Measurements from ENCODE around the gene PLEKHG4B.
"Not testable (repeated sequence)": the region's sequence is repeated elsewhere in the genome, so short reads cannot be mapped to it uniquely, and the experiment has no call there.

DNA sequence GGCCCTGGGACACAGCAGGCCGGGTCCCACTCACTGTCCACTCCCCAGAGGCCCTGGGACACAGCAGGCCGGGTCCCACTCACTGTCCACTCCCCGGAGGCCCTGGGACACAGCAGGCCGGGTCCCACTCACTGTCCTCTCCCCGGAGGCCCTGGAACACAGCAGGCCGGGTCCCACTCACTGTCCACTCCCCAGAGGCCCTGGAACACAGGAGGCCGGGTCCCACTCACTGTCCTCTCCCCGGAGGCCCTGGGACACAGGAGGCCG, 18.9 kb upstream of the PLEKHG4B start:
- TF ChIP-seq, protein P1, sequence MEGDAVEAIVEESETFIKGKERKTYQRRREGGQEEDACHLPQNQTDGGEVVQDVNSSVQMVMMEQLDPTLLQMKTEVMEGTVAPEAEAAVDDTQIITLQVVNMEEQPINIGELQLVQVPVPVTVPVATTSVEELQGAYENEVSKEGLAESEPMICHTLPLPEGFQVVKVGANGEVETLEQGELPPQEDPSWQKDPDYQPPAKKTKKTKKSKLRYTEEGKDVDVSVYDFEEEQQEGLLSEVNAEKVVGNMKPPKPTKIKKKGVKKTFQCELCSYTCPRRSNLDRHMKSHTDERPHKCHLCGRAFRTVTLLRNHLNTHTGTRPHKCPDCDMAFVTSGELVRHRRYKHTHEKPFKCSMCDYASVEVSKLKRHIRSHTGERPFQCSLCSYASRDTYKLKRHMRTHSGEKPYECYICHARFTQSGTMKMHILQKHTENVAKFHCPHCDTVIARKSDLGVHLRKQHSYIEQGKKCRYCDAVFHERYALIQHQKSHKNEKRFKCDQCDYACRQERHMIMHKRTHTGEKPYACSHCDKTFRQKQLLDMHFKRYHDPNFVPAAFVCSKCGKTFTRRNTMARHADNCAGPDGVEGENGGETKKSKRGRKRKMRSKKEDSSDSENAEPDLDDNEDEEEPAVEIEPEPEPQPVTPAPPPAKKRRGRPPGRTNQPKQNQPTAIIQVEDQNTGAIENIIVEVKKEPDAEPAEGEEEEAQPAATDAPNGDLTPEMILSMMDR (optimal IDR thresholded peaks at IDR 0.05 in 1 of 3, IDR thresholded peaks at IDR 0.05 in 1 of 3, conservative IDR thresholded peaks at IDR 0.05 in 1 of 3; ENCODE audit: extremely low read depth in 1 of 3, insufficient read depth in 2 of 3, low read length in 3 of 3), result not testable (repeated sequence)
- TF ChIP-seq EZH2 (IDR thresholded peaks at IDR 0.05; ENCODE audit: low read length), result not testable (repeated sequence)

Measured in keratinocyte (primary cell).